ENCODE data around the gene FBL. TPM values are rescaled to one million over a fixed set of nuclear protein-coding genes. Genes with fewer than 3 reads are reported as not detected.
"Not testable (repeated sequence)": the region's sequence is repeated elsewhere in the genome, so short reads cannot be mapped to it uniquely, and the experiment has no call there.

The FBL gene
- total RNA-seq, 1 donor from 2014 or later = 295 TPM

GRCh38 chr19:39828015-39828653, 18.0 kb downstream of the FBL start:
- no peak for FAIRE-seq
- no peak for DNase-seq (ENCODE audit: low spot score in 2 of 2)

- DNase-seq (ENCODE audit: low spot score in 2 of 2) (no peak), FAIRE-seq (no peak)
Observed at GRCh38 chr19:39827216-39827615, 19.0 kb downstream of the FBL start.

DNA sequence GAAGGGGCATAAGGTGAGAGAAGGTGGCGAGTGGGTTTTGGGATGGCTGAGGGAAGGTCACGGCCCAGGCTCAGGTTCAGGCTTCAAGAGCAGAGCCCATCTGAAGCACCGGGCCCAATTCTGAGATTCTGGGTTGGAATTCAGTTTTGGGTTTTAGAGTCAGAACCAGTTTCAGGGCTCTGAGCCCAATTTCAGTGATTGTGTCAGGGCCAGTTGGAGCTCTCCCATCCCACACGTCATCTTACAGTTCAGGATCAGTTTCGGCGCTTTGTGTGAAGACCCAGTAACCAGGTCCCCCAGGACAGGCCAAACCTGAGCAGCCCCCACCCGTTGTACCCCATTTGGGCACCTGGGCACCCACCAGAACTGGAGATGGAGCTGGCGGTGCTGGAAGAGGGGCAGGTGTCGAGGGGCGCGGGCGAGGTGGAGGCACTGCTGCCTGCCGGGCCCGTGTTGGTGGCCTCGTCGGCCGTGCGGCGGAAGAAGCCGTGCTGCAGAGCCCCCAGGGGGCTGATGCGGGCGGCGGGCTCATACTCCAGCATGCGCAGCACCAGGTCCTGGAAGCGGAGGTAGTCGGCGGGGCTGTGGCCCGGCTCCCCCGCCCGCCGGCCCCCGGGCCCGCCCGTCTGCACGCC, 19.8 kb downstream of the FBL start:
- DNase-seq (ENCODE audit: low spot score in 2 of 2) (no peak), FAIRE-seq (no peak)

- FAIRE-seq = no peak
- DNase-seq (ENCODE audit: low spot score in 2 of 2) = peak in 1 of 2 donors; percentile 28
Observed at GRCh38 chr19:39825531-39826076, 20.6 kb downstream of the FBL start.

- FAIRE-seq (no peak), DNase-seq (ENCODE audit: low spot score in 2 of 2) (no peak)
Observed at GRCh38 chr19:39825093-39825463, 21.1 kb downstream of the FBL start.

GRCh38 chr19:39824143-39825092, 21.8 kb downstream of the FBL start:
- FAIRE-seq (peak; percentile 95), DNase-seq (ENCODE audit: low spot score in 2 of 2) (peak; percentile 92 to 98)

DNA sequence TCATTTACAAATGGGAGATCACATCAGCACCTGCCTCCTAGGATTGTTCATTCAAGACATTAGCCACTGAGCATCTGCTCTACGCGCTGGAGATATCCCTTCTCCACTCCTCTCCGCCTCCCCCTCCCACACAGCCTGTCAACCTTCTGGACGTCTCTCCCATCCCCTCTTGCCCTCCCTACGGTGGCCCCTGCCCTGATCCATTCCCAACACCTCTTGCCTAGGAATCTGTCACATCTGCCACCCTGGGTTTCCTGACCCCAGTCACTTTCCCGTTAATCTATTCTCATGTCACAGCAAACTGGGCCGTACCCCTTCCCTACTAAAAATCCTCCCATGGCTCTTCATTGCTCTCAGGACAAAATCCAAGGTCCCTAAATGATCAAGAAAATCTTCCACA, 22.5 kb downstream of the FBL start:
- DNase-seq (ENCODE audit: low spot score in 2 of 2) (no peak), FAIRE-seq (no peak)

- DNase-seq (ENCODE audit: low spot score in 2 of 2) (no peak), FAIRE-seq (no peak)
Observed at GRCh38 chr19:39820696-39821095, 25.5 kb downstream of the FBL start.

DNA sequence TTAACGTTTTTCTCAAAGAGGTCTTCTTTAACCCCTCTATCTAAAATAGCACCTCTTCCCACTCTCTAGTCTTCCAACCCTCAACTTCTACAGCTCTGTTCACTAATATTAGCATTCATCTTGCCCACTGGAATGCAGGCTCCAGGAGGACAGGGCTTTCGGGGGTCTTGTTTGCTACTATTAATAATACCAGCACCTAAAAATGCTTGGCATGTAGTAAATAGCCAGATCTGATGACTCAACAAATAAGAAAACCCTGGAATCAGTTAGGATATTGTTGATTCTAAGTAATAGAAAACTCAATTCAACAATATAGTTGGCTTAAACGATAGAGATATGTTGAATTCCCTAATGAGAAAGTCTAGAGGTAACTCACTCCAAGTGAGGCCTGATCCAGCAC, 26.4 kb downstream of the FBL start:
- FAIRE-seq = no peak
- DNase-seq (ENCODE audit: low spot score in 2 of 2) = no peak

DNA sequence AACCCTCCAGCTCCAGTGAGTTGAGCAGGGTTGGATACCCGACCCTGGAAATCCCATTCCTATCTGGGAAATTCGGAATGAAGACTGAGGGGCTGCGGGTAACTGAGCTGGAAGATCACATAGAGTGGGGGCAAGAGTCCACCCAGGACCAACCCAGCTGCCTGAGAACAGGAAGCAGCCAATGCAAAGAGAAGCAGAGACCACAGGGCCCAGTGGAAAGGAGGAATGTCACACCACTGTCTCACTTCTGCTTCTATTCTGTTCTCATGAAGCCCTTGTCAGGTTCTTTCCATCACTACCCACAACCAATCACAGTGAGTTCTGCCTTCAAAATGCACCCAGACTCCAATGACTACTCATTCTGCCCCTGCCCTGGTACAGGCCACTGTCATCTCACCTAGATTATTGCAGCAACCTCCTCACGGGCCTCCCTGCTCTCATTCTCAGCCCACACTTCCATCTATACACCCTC, 27.5 kb downstream of the FBL start:
- FAIRE-seq = no peak
- no peak for DNase-seq (ENCODE audit: low spot score in 2 of 2)

- FAIRE-seq (no peak), DNase-seq (ENCODE audit: low spot score in 2 of 2) (no peak)
Observed at GRCh38 chr19:39817888-39818561, 28.2 kb downstream of the FBL start.

DNA sequence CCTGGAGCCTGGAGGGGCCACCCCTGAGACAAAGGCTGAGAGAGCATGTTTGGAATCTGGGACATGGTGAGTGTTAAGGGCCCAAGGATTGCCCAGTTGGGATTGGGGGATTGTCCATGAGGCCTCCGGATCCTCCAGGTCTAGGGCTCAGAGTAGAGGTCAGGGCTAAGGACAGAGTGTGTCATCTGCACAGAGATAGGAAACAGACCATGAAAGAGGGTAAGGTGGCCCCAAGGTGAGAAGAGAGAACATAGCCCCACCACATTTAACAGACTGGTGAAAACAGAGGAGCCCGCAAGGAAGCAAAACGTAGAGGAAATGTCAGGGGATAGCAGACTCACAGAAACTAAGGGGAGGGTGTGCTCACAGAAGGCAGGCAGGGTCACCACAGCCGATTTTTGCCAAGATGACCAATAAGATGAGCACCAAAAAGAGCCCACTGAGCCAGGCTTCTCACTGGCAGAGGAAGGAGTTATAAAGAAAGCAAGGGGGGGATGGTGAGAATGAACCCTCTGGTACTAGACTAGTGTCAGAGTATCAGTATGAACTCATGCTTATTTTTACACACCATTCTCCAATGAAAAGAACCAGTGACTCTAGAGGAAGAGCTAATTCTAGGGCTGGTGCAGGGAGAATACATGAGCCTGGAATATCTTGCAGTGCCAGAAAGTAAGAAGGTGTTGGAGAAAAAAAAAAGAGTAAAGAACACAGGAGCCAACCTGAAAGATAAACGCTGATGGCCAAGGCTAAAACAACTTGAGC, 29.7 kb downstream of the FBL start:
- DNase-seq (ENCODE audit: low spot score in 2 of 2) (no peak), FAIRE-seq (no peak)

DNA sequence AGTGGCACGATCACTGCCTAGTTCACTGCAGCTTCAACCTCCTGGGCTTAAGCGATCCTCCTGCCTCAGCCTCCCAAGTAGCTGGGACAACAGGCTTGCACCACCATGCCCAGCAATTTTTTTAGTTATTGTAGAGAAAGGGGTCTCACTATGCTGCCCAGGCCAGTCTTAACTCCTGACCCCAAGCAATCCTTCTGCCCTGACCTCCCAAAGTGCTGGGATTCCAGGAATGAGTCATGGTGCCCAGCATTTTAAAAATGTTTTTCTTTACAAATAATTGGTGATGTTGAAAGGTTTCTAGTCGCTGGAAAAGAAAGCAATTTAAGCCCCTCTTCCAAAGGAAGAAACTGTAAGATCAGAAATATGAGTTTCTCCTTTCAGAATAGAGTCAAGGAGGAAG, 31.6 kb downstream of the FBL start:
- FAIRE-seq = no peak
- no peak for DNase-seq (ENCODE audit: low spot score in 2 of 2)

DNA sequence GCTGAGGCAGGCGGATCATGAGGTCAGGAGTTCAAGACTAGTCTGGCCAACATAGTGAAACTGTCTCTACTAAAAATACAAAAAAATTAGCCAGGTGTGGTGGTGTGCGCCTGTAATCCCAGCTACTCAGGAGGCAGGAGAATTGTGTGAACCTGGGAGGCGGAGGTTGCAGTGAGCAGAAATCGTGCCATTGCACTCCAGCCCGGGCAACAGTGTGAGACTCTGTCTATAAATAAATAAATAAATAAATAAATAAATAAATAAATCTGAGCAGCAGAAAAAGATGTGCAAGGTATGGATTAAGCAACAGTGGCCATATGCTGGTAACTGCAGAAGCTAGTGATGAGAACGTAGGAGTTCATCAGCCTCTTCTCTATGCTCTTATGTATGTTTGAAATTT, 32.1 kb downstream of the FBL start:
- DNase-seq (ENCODE audit: low spot score in 2 of 2); FAIRE-seq: not testable (repeated sequence)

DNA sequence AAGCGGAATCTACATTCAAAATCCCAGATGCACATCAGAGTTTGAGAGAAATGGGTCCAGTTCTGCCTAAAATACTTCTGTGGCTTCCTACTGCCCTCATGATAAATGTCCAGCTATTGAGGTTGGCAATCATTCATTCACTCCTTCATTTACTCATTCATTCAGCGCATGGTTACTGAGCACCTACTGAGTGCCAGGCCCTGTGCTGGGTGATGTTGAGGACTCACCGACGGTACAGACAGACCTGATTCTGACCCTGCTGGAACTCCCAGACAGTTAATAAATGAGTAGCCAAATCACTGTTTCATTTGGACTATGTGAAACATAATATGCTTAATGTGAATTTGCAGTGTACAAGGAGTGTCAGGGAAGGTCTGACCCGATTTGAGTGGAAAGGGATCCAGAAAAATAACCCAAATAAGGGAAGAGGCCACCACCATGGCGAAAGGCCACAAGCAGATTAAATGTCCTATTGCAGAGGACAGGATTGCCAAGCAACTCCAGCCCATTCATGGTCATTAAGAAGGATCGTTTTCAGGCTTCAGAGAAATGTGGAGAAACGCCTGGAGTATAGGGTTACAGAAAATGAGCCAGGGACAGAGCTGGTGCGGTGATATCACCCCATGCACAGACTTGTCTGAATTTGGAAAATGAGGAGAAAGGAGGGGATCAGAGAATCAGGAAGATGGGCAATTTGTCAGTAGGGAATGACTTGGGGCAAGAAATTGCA, 32.8 kb downstream of the FBL start:
- FAIRE-seq = no peak
- DNase-seq (ENCODE audit: low spot score in 2 of 2) = no peak

GRCh38 chr19:39811064-39811463, 35.1 kb downstream of the FBL start:
- DNase-seq (ENCODE audit: low spot score in 2 of 2) (no peak), FAIRE-seq (no peak)

- no peak for FAIRE-seq
- no peak for DNase-seq (ENCODE audit: low spot score in 2 of 2)
Observed at GRCh38 chr19:39810424-39810823, 35.8 kb downstream of the FBL start.

- FAIRE-seq = no peak
- DNase-seq (ENCODE audit: low spot score in 2 of 2) = no peak
Observed at GRCh38 chr19:39809368-39809767, 36.8 kb downstream of the FBL start.

GRCh38 chr19:39808688-39809087, 37.5 kb downstream of the FBL start:
- not testable (repeated sequence) for DNase-seq (ENCODE audit: low spot score in 2 of 2); FAIRE-seq
